A549 (cell line): ENCODE measurements around the gene ZFAND2B. TPM values are rescaled to one million over a fixed set of nuclear protein-coding genes. Genes with fewer than 3 reads are reported as not detected.

Source experiments
- ATAC-seq, 2 experiments: fragments of 200-7000 bp in 1 of 2; fragments of >200 bp in 1 of 2; cut with Nextera tagmentation in 1 of 2; cut with Tn5 transposase in 1 of 2; 3 replicates each; pipeline versions ENCODE4 v1.8.0 to v1.9.1; 2018 to 2020; ENCODE audit warnings: mild to moderate bottlenecking in 1 of 2, moderate library complexity in 1 of 2
- CTCF ChIA-PET: fragments of 300-600 bp; sonication (Branson Sonifier 250); formaldehyde crosslinking; extraction: SDS; loops from one replicate; lab custom pipeline; 2021; ENCODE audit warnings: antibody characterized with exemption, inconsistent platforms; lab: Yijun Ruan, JAX
- POLR2A ChIA-PET: fragments of 350-600 bp; formaldehyde crosslinking; extraction: SDS; loops from one replicate; lab custom pipeline; 2021; ENCODE audit warnings: antibody characterized with exemption, inconsistent platforms; lab: Yijun Ruan, JAX
- DNase-seq, 2 experiments: peaks; one replicate each; pipeline versions ENCODE4 v3.0.0 to v3.0.0-alpha.2; 2011 to 2016; ENCODE audit warnings: low read depth in 1 of 2, low spot score in 1 of 2
- FAIRE-seq: peaks from 2 replicates; lab custom pipeline; 2011; peaks lifted over from hg19 to GRCh38; lab: Jason Lieb, UNC
- H3K27ac ChIP-seq, 2 experiments: fragments of >200 bp; sonication (Bioruptor Twin); formaldehyde crosslinking; 3 replicates each; pipeline ENCODE4 v1.5.1; 2016 to 2017
- H3K4me1 ChIP-seq: fragments of >200 bp; sonication (Bioruptor Twin); formaldehyde crosslinking; 3 replicates; pipeline ENCODE4 v1.6.1; 2016
- H3K4me2 ChIP-seq: fragments of >200 bp; sonication (Bioruptor Twin); formaldehyde crosslinking; 3 replicates; pipeline ENCODE4 v1.6.1; 2016
- H3K4me3 ChIP-seq: fragments of >200 bp; sonication (Bioruptor Twin); formaldehyde crosslinking; 3 replicates; pipeline ENCODE4 v1.5.1; 2016
- H3K9me3 ChIP-seq: fragments of >200 bp; sonication (Bioruptor Twin); formaldehyde crosslinking; 3 replicates; pipeline ENCODE4 v1.6.1; 2016
- BHLHE40 ChIP-seq: IDR thresholded peaks from 2 replicates; pipeline ENCODE4 v1.6.1; 2012; ENCODE audit warnings: low read depth, low read length, inconsistent platforms
- CBX2 ChIP-seq: fragments of 200-600 bp; sonication (generic); IDR thresholded peaks from 2 replicates; pipeline ENCODE4 v1.6.1; 2016; ENCODE audit warnings: low read depth, mild to moderate bottlenecking, borderline replicate concordance
- CBX8 ChIP-seq: fragments of 200-600 bp; sonication (generic); IDR thresholded peaks from 2 replicates; pipeline ENCODE4 v1.6.1; 2016
- CEBPB ChIP-seq, 2 experiments: fragments of >200 bp in 1 of 2; sonication (Bioruptor Twin) in 1 of 2; formaldehyde crosslinking in 1 of 2; IDR thresholded peaks; 2 replicates each; pipeline ENCODE4 v1.6.1; 2012 to 2016
- E2F6 ChIP-seq: IDR thresholded peaks from 2 replicates; pipeline ENCODE4 v1.6.1; 2012; ENCODE audit warnings: low read depth, borderline replicate concordance
- EHF ChIP-seq: fragments of 250-450 bp; sonication (Bioruptor Pico); IDR thresholded peaks from 2 replicates; pipeline ENCODE4 v1.5.0; 2020; ENCODE audit warnings: mild to moderate bottlenecking
- ELK1 ChIP-seq: fragments of 150-350 bp; IDR thresholded peaks from 2 replicates; pipeline ENCODE4 v1.6.1; 2014; ENCODE audit warnings: low read depth, mild to moderate bottlenecking, low read length
- FOXS1 ChIP-seq: fragments of 250-450 bp; sonication (Bioruptor Pico); IDR thresholded peaks from 2 replicates; pipeline ENCODE4 v1.5.0; 2020; ENCODE audit warnings: mild to moderate bottlenecking, moderate library complexity
- GATA3 ChIP-seq: IDR thresholded peaks from 2 replicates; pipeline ENCODE4 v1.6.1; 2012; ENCODE audit warnings: borderline replicate concordance
- HES2 ChIP-seq: fragments of >200 bp; sonication (Bioruptor Twin); formaldehyde crosslinking; IDR thresholded peaks from 2 replicates; pipeline ENCODE4 v1.6.1; 2016
- HMGXB4 ChIP-seq: fragments of 250-450 bp; sonication (Bioruptor Pico); IDR thresholded peaks from 2 replicates; pipeline ENCODE4 v1.5.0; 2021; ENCODE audit warnings: mild to moderate bottlenecking, moderate library complexity, borderline replicate concordance
- HOXB5 ChIP-seq: fragments of 250-450 bp; sonication (Bioruptor Pico); IDR thresholded peaks from 2 replicates; pipeline ENCODE4 v1.5.0; 2020; ENCODE audit warnings: mild to moderate bottlenecking, moderate library complexity
- JUNB ChIP-seq: fragments of >200 bp; sonication (Bioruptor Twin); formaldehyde crosslinking; IDR thresholded peaks from 2 replicates; pipeline ENCODE4 v1.6.1; 2016
- MAZ ChIP-seq: fragments of 150-350 bp; IDR thresholded peaks from 2 replicates; pipeline ENCODE4 v1.6.1; 2014; ENCODE audit warnings: antibody characterized with exemption, low read depth, low read length, borderline replicate concordance
- MYC ChIP-seq: IDR thresholded peaks from 2 replicates; pipeline ENCODE4 v1.6.1; 2012; ENCODE audit warnings: mild to moderate bottlenecking, inconsistent platforms, low read length, improper control_type of control experiment, borderline replicate concordance
- NPAS2 ChIP-seq: fragments of 250-450 bp; sonication (Bioruptor Pico); IDR thresholded peaks from 2 replicates; pipeline ENCODE4 v1.8.0; 2022; ENCODE audit warnings: mild to moderate bottlenecking, moderate library complexity, borderline replicate concordance
- RNF2 ChIP-seq: fragments of 200-600 bp; sonication (generic); IDR thresholded peaks from 2 replicates; pipeline ENCODE4 v1.6.1; 2016; ENCODE audit warnings: low read depth, mild to moderate bottlenecking, antibody characterized with exemption, moderate library complexity, borderline replicate concordance
- SMC3 ChIP-seq: fragments of >200 bp; sonication (Bioruptor Twin); formaldehyde crosslinking; IDR thresholded peaks from 3 replicates; pipeline ENCODE4 v1.6.1; 2018; ENCODE audit warnings: inconsistent platforms
- SREBF2 ChIP-seq: fragments of 450-650 bp; IDR thresholded peaks from 2 replicates; pipeline ENCODE4 v1.6.1; 2014; ENCODE audit warnings: mild to moderate bottlenecking, moderate library complexity
- TP53 ChIP-seq: fragments of 250-450 bp; sonication (Bioruptor Pico); IDR thresholded peaks from 2 replicates; pipeline ENCODE4 v1.5.0; 2021; ENCODE audit warnings: mild to moderate bottlenecking, moderate library complexity
- ZC3H11A ChIP-seq: fragments of 450-650 bp; IDR thresholded peaks from 2 replicates; pipeline ENCODE4 v1.6.1; 2014; ENCODE audit warnings: antibody characterized with exemption, mild to moderate bottlenecking
- WGBS: methylation state at CpG from one replicate; pipeline ENCODE4 v1.1.6; 2017; ENCODE audit errors: missing lambda C conversion rate; 5-methylcytosine and 5-hydroxymethylcytosine counted together
- polyA plus RNA-seq, 4 experiments: library from polyadenylated mRNA; depleted of rRNA in 3 of 4; stranded (reverse); fragments of >200 nt; fragmentation: RNase III in 1 of 4; extraction: RNeasy Plus Mini Kit Qiagen cat#74134 plus additional on column Dnase treatment in 1 of 4; gene quantifications; 2 replicates in 3 of 4; 3 replicates in 1 of 4; pipeline ENCODE4 v1.2.3, GENCODE V29; 2011 to 2017

ZFAND2B gene
- polyA plus RNA-seq, 2 of the 4 experiments (the other 2 are of a cell fraction) = 21.2 to 29.1 TPM

- peak overlapping the region; percentile 54 for H3K4me3 ChIP-seq
- no peak for ATAC-seq
- H3K27ac ChIP-seq = peak overlapping the region; percentile 91 to 95
- no peak for FAIRE-seq
- TF ChIP-seq HOXB5 (CRISPR knock-in tag) (no peak), GATA3 (no peak), MAZ (no peak), SREBF2 (no peak), EHF (no peak), RNF2 (no peak), HMGXB4 (no peak), CBX2 (no peak), NPAS2 (CRISPR knock-in tag) (no peak)
- ChIA-PET CTCF (interaction anchor here (2.0 to 21.6 kb wide), 6 partner anchors 12 to 166 kb away, joined by 6 to 332 read pairs (median 106); partner anchors contain the start of genes CNPPD1, IHH and SLC23A3), POLR2A (interaction anchor here (0.6 kb wide), 1 partner anchor 227 kb away, joined by 5 read pairs; no protein-coding TSS in a partner anchor)
- peak overlapping the region; percentile 98 for H3K4me2 ChIP-seq
- DNase-seq = no peak
- H3K9me3 ChIP-seq = no peaks in the 10 kb centered on the region
- peaks cover 9% of the 10 kb centered on the region for H3K4me1 ChIP-seq
- WGBS = 73% methylated on average over 4 of the region's 4 CpGs
These were observed 45.5 kb upstream of the ZFAND2B start for GRCh38 chr2:219161097-219161496.

GRCh38 chr2:219163156-219163555 lies 43.4 kb upstream of the ZFAND2B start:
- no peak for ATAC-seq
- Histone ChIP-seq H3K4me2 (no peak overlapping the region), H3K4me3 (no peak overlapping the region), H3K4me1 (peaks cover 9% of the 10 kb centered on the region), H3K9me3 (no peaks in the 10 kb centered on the region), H3K27ac (no peak overlapping the region)
- FAIRE-seq = no peak
- DNase-seq = no peak
- TF ChIP-seq GATA3 (no peak), TP53 (CRISPR knock-in tag) (no peak), CEBPB (IDR thresholded peaks at IDR 0.05) (no peak), SMC3 (no peak), BHLHE40 (no peak)
- POLR2A ChIA-PET = no interaction called here
- CTCF ChIA-PET = interaction anchor here (0.7 to 3.9 kb wide), 9 partner anchors 8 to 315 kb away, joined by 3 to 22 read pairs (median 4); no protein-coding TSS in a partner anchor
- WGBS = 73% methylated on average over 6 of the region's 6 CpGs

- Histone ChIP-seq H3K4me1 (peaks cover 6% of the 10 kb centered on the region), H3K9me3 (no peaks in the 10 kb centered on the region), H3K4me3 (no peak overlapping the region), H3K4me2 (no peak overlapping the region), H3K27ac (no peak overlapping the region)
- FAIRE-seq = no peak
- no peak for TF ChIP-seq JUNB
- no peak for TF ChIP-seq HOXB5 (CRISPR knock-in tag)
- TF ChIP-seq EHF = no peak
- no peak for TF ChIP-seq E2F6
- no peak for TF ChIP-seq ZC3H11A
- TF ChIP-seq NPAS2 (CRISPR knock-in tag) = no peak
- no peak for TF ChIP-seq ELK1
- TF ChIP-seq CBX8 = no peak
- no peak for TF ChIP-seq FOXS1 (CRISPR knock-in tag)
- TF ChIP-seq CBX2 = no peak
- TF ChIP-seq HES2 = no peak
- no peak for TF ChIP-seq MYC
- WGBS = 53% methylated on average over 9 of the region's 10 CpGs
- ATAC-seq = no peak
- CTCF ChIA-PET = interaction anchor here (1.0 to 3.9 kb wide), 9 partner anchors 9 to 185 kb away, joined by 3 to 22 read pairs (median 4); partner anchors contain the start of genes CNPPD1 and DNAJB2
- POLR2A ChIA-PET = no interaction called here
- no peak for DNase-seq
These were observed 41.3 kb upstream of the ZFAND2B start for GRCh38 chr2:219165058-219165911.
